HG03469 (cell line): Measurements from ENCODE around the gene ZBTB7C.

Experiments
- ATAC-seq: cut with Tn5 transposase; IDR thresholded peaks from one replicate; pipeline ENCODE4 v1.9.1; 2021; ENCODE audit warnings: mild to moderate bottlenecking, moderate library complexity, moderate number of reproducible peaks; ENCODE audit not compliant: unreplicated experiment

Gene ZBTB7C

GRCh38 chr18:48011926-48012465 lies 397.2 kb downstream of the ZBTB7C start:
- ATAC-seq: no peak

- no peak for ATAC-seq
Measured at GRCh38 chr18:48010264-48010663, 398.9 kb downstream of the ZBTB7C start.

GRCh38 chr18:48009116-48009745 lies 400.0 kb downstream of the ZBTB7C start:
- no peak for ATAC-seq

- no peak for ATAC-seq
Measured at GRCh38 chr18:48007955-48008701, 401.1 kb downstream of the ZBTB7C start.

- ATAC-seq: no peak
Measured at GRCh38 chr18:48007381-48007780, 401.8 kb downstream of the ZBTB7C start.

- no peak for ATAC-seq
Measured at GRCh38 chr18:48006415-48007175, 402.6 kb downstream of the ZBTB7C start.

GRCh38 chr18:48004577-48004976 lies 404.6 kb downstream of the ZBTB7C start:
- ATAC-seq: no peak

GRCh38 chr18:48003426-48004349 lies 405.5 kb downstream of the ZBTB7C start:
- no peak for ATAC-seq

- no peak for ATAC-seq
Measured at GRCh38 chr18:48002933-48003365, 406.2 kb downstream of the ZBTB7C start.

GRCh38 chr18:48000701-48001100 lies 408.5 kb downstream of the ZBTB7C start:
- ATAC-seq: no peak

- ATAC-seq: no peak
Measured at GRCh38 chr18:47999801-48000248, 409.4 kb downstream of the ZBTB7C start.

GRCh38 chr18:47997338-47997780 lies 411.8 kb downstream of the ZBTB7C start:
- no peak for ATAC-seq

GRCh38 chr18:47996091-47996541 lies 413.1 kb downstream of the ZBTB7C start:
- no peak for ATAC-seq

- ATAC-seq: no peak
Measured at GRCh38 chr18:47995654-47996053, 413.5 kb downstream of the ZBTB7C start.

- ATAC-seq: no peak
Measured at GRCh38 chr18:47993409-47993808, 415.8 kb downstream of the ZBTB7C start.

- ATAC-seq: no peak
Measured at GRCh38 chr18:47992976-47993375, 416.2 kb downstream of the ZBTB7C start.

GRCh38 chr18:47992266-47992665 lies 416.9 kb downstream of the ZBTB7C start:
- ATAC-seq: no peak

- ATAC-seq: no peak
Measured at GRCh38 chr18:47990981-47991380, 418.2 kb downstream of the ZBTB7C start.

GRCh38 chr18:47987388-47987699 lies 421.8 kb downstream of the ZBTB7C start:
- no peak for ATAC-seq
